ENCODE results near the gene SGSM2. TPM values are rescaled to one million over a fixed set of nuclear protein-coding genes. Genes with fewer than 3 reads are reported as not detected.

The SGSM2 gene
- total RNA-seq, 4 donors from 2014 or later, result 31.5 to 93.3 (median 63.7) TPM

DNA sequence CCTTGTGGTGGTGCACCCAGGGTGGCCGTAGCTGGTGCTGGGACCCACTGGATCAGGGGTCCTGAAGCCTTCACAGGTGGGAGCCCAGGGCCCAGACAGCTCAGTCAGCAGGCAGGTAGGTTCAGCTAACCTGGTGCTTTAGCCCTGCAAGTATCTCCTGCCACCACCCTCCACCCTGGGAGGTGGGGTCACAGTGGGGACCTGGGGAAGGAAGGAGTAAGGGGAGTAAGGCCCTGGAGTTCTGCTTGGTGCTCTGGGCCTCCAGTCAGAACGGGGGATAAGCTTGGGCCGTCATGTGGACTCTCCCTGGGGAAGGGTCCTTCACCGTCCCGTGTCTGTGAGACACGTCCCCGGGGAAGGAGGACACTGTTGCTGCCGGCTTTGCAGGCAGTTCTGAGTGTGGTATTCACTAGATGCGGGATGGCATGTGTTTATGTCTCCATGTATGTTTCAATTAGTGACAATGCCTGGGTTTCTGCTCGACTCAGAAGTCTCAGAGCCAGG, 20.7 kb downstream of the SGSM2 start:
- no peak for DNase-seq (ENCODE audit: low spot score in 2 of 2)
- H3K9me3 ChIP-seq, result no peaks in the 10 kb centered on the region
- no peak overlapping the region for H3K4me3 ChIP-seq
- H3K4me1 ChIP-seq, result peaks cover 0 to 3% (median 0%) of the 10 kb centered on the region in 4 donors
- H3K27ac ChIP-seq, result no peak overlapping the region
- WGBS, 2 donors, result 84 to 89% methylated on average over 9 to 10 of the region's 10 CpGs
- no peaks in the 10 kb centered on the region for H3K27me3 ChIP-seq
- TF ChIP-seq EP300 (IDR thresholded peaks at IDR 0.05), result no peak
- no peak for TF ChIP-seq POLR2A (IDR thresholded peaks at IDR 0.05)
- TF ChIP-seq, protein P1, sequence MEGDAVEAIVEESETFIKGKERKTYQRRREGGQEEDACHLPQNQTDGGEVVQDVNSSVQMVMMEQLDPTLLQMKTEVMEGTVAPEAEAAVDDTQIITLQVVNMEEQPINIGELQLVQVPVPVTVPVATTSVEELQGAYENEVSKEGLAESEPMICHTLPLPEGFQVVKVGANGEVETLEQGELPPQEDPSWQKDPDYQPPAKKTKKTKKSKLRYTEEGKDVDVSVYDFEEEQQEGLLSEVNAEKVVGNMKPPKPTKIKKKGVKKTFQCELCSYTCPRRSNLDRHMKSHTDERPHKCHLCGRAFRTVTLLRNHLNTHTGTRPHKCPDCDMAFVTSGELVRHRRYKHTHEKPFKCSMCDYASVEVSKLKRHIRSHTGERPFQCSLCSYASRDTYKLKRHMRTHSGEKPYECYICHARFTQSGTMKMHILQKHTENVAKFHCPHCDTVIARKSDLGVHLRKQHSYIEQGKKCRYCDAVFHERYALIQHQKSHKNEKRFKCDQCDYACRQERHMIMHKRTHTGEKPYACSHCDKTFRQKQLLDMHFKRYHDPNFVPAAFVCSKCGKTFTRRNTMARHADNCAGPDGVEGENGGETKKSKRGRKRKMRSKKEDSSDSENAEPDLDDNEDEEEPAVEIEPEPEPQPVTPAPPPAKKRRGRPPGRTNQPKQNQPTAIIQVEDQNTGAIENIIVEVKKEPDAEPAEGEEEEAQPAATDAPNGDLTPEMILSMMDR (IDR thresholded peaks at IDR 0.05), result no peak
- H3K36me3 ChIP-seq, result peaks cover 0 to 38% (median 0%) of the 10 kb centered on the region in 3 donors

DNA sequence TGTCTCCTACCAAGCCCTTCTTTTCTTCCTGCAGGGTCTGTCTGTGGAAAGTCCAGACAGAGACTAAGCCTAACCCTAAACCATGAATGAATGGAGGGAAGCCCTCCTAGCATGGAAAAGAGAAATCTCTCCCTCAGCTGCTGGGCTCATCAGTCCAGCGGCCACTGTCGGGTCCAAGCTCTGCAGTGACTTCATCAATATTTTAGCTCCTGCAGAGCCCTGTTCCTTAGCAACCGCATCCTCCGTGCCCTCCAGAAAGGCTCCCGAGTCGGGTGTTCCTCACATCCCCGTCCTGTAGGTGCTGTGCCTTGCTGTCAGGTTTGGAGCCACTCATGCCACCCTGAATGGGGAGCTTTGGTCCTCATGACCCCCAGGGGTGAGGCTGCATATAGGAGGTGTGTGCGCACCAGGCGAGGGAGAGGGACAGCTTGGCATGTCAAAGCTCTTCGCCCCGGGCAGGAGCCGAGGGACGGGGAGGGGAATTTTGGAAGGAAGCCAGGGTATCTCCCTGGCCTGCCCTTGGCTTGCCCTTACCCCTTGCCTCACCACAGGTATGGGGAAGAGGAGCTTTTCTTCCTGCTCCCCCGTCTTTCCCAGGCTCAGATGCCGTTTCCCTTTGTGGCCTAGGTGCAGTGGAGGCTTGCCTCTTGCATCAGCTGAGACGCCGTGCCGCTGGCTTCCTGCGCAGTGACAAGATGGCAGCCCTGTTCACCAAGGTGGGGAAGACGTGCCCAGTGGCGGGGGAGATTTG, 23.9 kb downstream of the SGSM2 start:
- Histone ChIP-seq H3K27me3 (no peaks in the 10 kb centered on the region), H3K4me1 (peaks cover 0 to 14% (median 0%) of the 10 kb centered on the region in 4 donors), H3K4me3 (no peak overlapping the region), H3K27ac (no peak overlapping the region), H3K36me3 (peaks cover 0 to 68% (median 0%) of the 10 kb centered on the region in 3 donors), H3K9me3 (no peaks in the 10 kb centered on the region)
- TF ChIP-seq, protein P1 (IDR thresholded peaks at IDR 0.05), result no peak
- TF ChIP-seq EP300 (IDR thresholded peaks at IDR 0.05), result no peak
- TF ChIP-seq POLR2A (IDR thresholded peaks at IDR 0.05), result no peak
- DNase-seq (ENCODE audit: low spot score in 2 of 2), result no peak
- WGBS, 2 donors, result 87% methylated on average over 21 of the region's 21 CpGs

DNA sequence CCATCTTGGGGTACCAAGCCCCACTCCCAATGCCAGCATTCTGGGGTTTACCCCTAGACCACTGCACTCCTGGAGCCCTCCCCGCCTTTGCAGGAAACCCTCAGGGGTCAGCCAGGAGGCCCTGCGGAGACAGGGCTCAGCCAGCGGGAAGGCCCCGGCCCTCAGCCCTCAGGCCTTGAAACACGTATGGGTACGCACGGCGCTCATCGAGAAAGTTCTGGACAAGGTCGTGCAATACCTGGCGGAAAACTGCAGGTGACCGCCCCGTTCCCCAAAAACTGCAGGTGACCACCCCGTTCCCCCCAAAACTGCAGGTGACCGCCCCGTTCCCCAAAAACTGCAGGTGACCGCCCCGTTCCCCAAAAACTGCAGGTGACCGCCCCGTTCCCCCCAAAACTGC, 24.7 kb downstream of the SGSM2 start:
- no peak for DNase-seq (ENCODE audit: low spot score in 2 of 2)
- H3K36me3 ChIP-seq, result peaks cover 0 to 77% (median 0%) of the 10 kb centered on the region in 3 donors
- WGBS, 2 donors, result 94 to 98% methylated on average over 20 of the region's 20 CpGs
- H3K4me1 ChIP-seq, result peaks cover 0 to 14% (median 0%) of the 10 kb centered on the region in 4 donors
- H3K9me3 ChIP-seq, result no peaks in the 10 kb centered on the region
- no peak overlapping the region for H3K27ac ChIP-seq
- H3K27me3 ChIP-seq, result no peaks in the 10 kb centered on the region
- H3K4me3 ChIP-seq, result no peak overlapping the region
- TF ChIP-seq, protein P1 (IDR thresholded peaks at IDR 0.05), result no peak
- TF ChIP-seq EP300 (IDR thresholded peaks at IDR 0.05), result no peak

DNA sequence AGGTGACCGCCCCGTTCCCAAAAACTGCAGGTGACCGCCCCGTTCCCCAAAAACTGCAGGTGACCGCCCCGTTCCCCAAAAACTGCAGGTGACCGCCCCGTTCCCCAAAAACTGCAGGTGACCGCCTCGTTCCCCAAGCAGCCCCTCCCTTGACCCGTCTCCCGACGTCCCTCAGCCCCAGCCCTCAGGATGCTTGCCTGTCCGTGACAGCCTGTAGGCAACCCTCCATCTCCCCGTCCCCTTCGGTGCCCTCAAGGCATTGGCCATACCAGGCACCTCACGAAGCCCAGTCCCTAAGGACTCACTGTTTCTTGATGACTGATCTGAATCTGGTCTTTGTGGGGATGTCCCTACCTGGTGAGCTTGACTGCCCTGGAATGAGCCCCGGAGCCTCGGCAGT, 25.1 kb downstream of the SGSM2 start:
- no peak for DNase-seq (ENCODE audit: low spot score in 2 of 2)
- Histone ChIP-seq H3K27ac (no peak overlapping the region), H3K4me1 (peaks cover 0 to 14% (median 0%) of the 10 kb centered on the region in 4 donors), H3K36me3 (peaks cover 0 to 81% (median 0%) of the 10 kb centered on the region in 3 donors), H3K9me3 (no peaks in the 10 kb centered on the region), H3K27me3 (no peaks in the 10 kb centered on the region), H3K4me3 (no peak overlapping the region)
- no peak for TF ChIP-seq EP300 (IDR thresholded peaks at IDR 0.05)
- WGBS, 2 donors, result 94% methylated on average over 17 to 19 of the region's 19 CpGs

DNA sequence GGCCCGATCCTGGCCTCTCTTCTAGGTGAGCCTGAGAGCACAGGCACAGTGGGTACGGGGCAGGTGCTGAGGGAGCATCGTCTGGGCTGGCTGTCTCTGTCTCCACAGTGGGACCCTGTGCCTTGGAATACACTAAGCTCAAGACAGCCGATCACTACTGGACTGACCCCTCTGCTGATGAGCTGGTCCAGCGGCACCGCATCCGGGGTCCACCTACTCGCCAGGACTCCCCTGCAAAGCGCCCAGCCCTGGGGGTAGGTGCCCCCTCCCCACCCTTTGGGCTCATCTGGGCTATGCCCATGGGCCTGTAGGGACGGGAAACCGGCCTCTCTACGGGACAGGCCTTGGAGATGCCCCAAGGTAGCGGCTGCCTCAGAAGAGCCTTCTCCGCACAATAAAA, 25.6 kb downstream of the SGSM2 start:
- 94 to 96% methylated on average over 13 of the region's 14 CpGs for WGBS, 2 donors
- TF ChIP-seq, protein P1 (IDR thresholded peaks at IDR 0.05), result no peak
- TF ChIP-seq EP300 (IDR thresholded peaks at IDR 0.05) (no peak), POLR2A (IDR thresholded peaks at IDR 0.05) (no peak)

More for the DNA sequence above, 25.6 kb downstream of the SGSM2 start:
- no peak for DNase-seq (ENCODE audit: low spot score in 2 of 2)
- Histone ChIP-seq H3K4me1 (peaks cover 0 to 14% (median 0%) of the 10 kb centered on the region in 4 donors), H3K9me3 (no peaks in the 10 kb centered on the region), H3K27me3 (no peaks in the 10 kb centered on the region), H3K4me3 (no peak overlapping the region), H3K36me3 (peaks cover 0 to 85% (median 0%) of the 10 kb centered on the region in 3 donors), H3K27ac (no peak overlapping the region)

Measured in tibial nerve (tissue), 4 donors.